Activated CD8-positive, alpha-beta T cell treated with anti-CD3 and anti-CD28 coated beads, Interleukin-2, amount 10 ng/mL, durations not matched to agents 7 days and 5 days (primary cell): Measurements from ENCODE around the gene PTH2. TPM values are rescaled to one million over a fixed set of nuclear protein-coding genes. Genes with fewer than 3 reads are reported as not detected.
"Not testable (repeated sequence)": the region's sequence is repeated elsewhere in the genome, so short reads cannot be mapped to it uniquely, and the experiment has no call there.

Experiments used
- ATAC-seq: fragments of 150-1000 bp; cut with Tn5 transposase; one replicate; pipeline ENCODE4 v1.10.0; 2021; ENCODE audit warnings: moderate library complexity
- CTCF ChIA-PET: fragments of 350-600 bp; sonication (Branson Sonifier 250); formaldehyde crosslinking; loops from one replicate; lab custom pipeline; 2021; ENCODE audit warnings: antibody characterized with exemption; lab: Charles Lee
- POLR2A ChIA-PET: fragments of 350-600 bp; sonication (Branson Sonifier 250); formaldehyde crosslinking; loops from one replicate; lab custom pipeline; 2021; ENCODE audit warnings: antibody characterized with exemption; lab: Charles Lee
- DNase-seq: peaks from one replicate; pipeline ENCODE4 v3.0.0-alpha.2; 2020
- H3K27ac Mint-ChIP-seq: one replicate; pipeline ENCODE4 v1.8.0; 2021; ENCODE audit warnings: mild to moderate bottlenecking, mixed read lengths
- H3K27me3 Mint-ChIP-seq: one replicate; pipeline ENCODE4 v1.8.0; 2021; ENCODE audit warnings: low read depth, mixed read lengths
- H3K36me3 Mint-ChIP-seq: one replicate; pipeline ENCODE4 v1.8.0; 2021; ENCODE audit warnings: low read depth, mixed read lengths
- H3K4me1 Mint-ChIP-seq: one replicate; pipeline ENCODE4 v1.8.0; 2021; ENCODE audit warnings: low read depth, mixed read lengths
- H3K4me3 Mint-ChIP-seq: one replicate; pipeline ENCODE4 v1.8.0; 2021; ENCODE audit warnings: mild to moderate bottlenecking, mixed read lengths
- H3K9me3 Mint-ChIP-seq: one replicate; pipeline ENCODE4 v1.8.0; 2022; ENCODE audit warnings: mixed read lengths; ENCODE audit not compliant: insufficient read depth
- total RNA-seq, 2 experiments: library from RNA; stranded (reverse); gene quantifications; one replicate each; pipeline ENCODE4 v1.2.3, GENCODE V29; 2021

PTH2 gene
- total RNA-seq, 2 experiments from 2014 or later: not detected

GRCh38 chr19:49373174-49373573, 50.1 kb downstream of the PTH2 start:
- H3K9me3 Mint-ChIP-seq: peaks cover 16% of the 10 kb centered on the region
- H3K4me1 Mint-ChIP-seq, POLR2A ChIA-PET, H3K4me3 Mint-ChIP-seq, H3K27me3 Mint-ChIP-seq, ATAC-seq, H3K36me3 Mint-ChIP-seq, DNase-seq, H3K27ac Mint-ChIP-seq: not testable (repeated sequence)
- CTCF ChIA-PET: interaction anchor here (1.3 kb wide), 1 partner anchor 148 kb away, joined by 3 read pairs; no protein-coding TSS in a partner anchor

Other genes with a start within 250 kb of the PTH2 start
- 1 to 10 TPM; 3.4 to 3.5 TPM for gene SLC6A16, start 98.2 kb downstream of the PTH2 start, total RNA-seq
- 100 to 1,000 TPM; 162 to 176 TPM for gene CD37, start 88.0 kb downstream of the PTH2 start, total RNA-seq
- not detected for gene TEAD2, start 61.0 kb downstream of the PTH2 start, total RNA-seq
- gene DKKL1, start 59.6 kb downstream of the PTH2 start, total RNA-seq: not detected
- not detected for gene KASH5, start 35.2 kb downstream of the PTH2 start, total RNA-seq
- not detected for gene GFY, start 1.9 kb upstream of the PTH2 start, total RNA-seq
- under 1 TPM in 1 of 2 experiments, not detected in 1; 0.16 TPM for gene SLC17A7, start 18.1 kb upstream of the PTH2 start, total RNA-seq
- 100 to 1,000 TPM; 128 to 129 TPM for gene PIH1D1, start 28.4 kb upstream of the PTH2 start, total RNA-seq
- gene ALDH16A1, start 29.8 kb upstream of the PTH2 start, total RNA-seq: 10 to 100 TPM; 36.6 to 37.5 TPM
- gene FLT3LG, start 50.8 kb upstream of the PTH2 start, total RNA-seq: 100 to 1,000 TPM; 280 to 297 TPM
- gene RPL13A, start 64.2 kb upstream of the PTH2 start, total RNA-seq: 1,000 to 10,000 TPM; 1,992 to 2,019 TPM
- gene RPS11, start 73.0 kb upstream of the PTH2 start, total RNA-seq: 1,000 to 10,000 TPM; 2,117 to 2,361 TPM
- gene FCGRT, start 89.2 kb upstream of the PTH2 start, total RNA-seq: 1 to 10 TPM; 7.5 to 8.4 TPM
- 1 to 10 TPM; 1.9 to 2.8 TPM for gene RCN3, start 104.6 kb upstream of the PTH2 start, total RNA-seq
- 100 to 1,000 TPM; 147 to 159 TPM for gene NOSIP, start 157.1 kb upstream of the PTH2 start, total RNA-seq
- 1 to 10 TPM; 1.5 to 1.9 TPM for gene PRRG2, start 157.9 kb upstream of the PTH2 start, total RNA-seq
- 10 to 100 TPM; 39.4 to 39.9 TPM for gene PRR12, start 167.7 kb upstream of the PTH2 start, total RNA-seq
- gene RRAS, start 216.7 kb upstream of the PTH2 start, total RNA-seq: 1 to 10 TPM; 8.1 to 8.4 TPM
- 10 to 100 TPM; 61.0 to 64.1 TPM for gene SCAF1, start 218.8 kb upstream of the PTH2 start, total RNA-seq
- gene IRF3, start 242.4 kb upstream of the PTH2 start, total RNA-seq: 100 to 1,000 TPM; 133 to 137 TPM
- gene BCL2L12, start 242.5 kb upstream of the PTH2 start, total RNA-seq: 10 to 100 TPM; 84.7 to 87.7 TPM